Loucy (cell line): ENCODE results near the gene EMSY.

ENCODE experiments used
- CTCF ChIP-seq: fragments of 200-600 bp; sonication (generic); conservative IDR thresholded peaks from 2 replicates; pipeline ENCODE4 v1.5.1; 2014; ENCODE audit warnings: mild to moderate bottlenecking, antibody characterized with exemption, low read length
- EZH2phosphoT487 ChIP-seq: fragments of 200-600 bp; IDR thresholded peaks from 2 replicates; pipeline ENCODE4 v1.6.1; 2018; ENCODE audit warnings: antibody characterized with exemption, mild to moderate bottlenecking, moderate library complexity, borderline replicate concordance

GRCh38 chr11:76513654-76514034 is 68.8 kb downstream of the EMSY start:
- TF ChIP-seq CTCF = no peak
- TF ChIP-seq EZH2phosphoT487 = no peak
